Endothelial cell of umbilical vein (primary cell): ENCODE results near the gene DLK1.

Experiments
- CTCF ChIP-seq, 2 donors: IDR thresholded peaks; 1 replicate in 1 of 2; 2 replicates in 1 of 2; pipeline ENCODE4 v1.5.1; 2011; ENCODE audit warnings: low read length in 2 of 2, mild to moderate bottlenecking in 2 of 2, moderate library complexity in 2 of 2, control low read depth in 1 of 2, inconsistent platforms in 1 of 2, low read depth in 1 of 2; ENCODE audit not compliant: insufficient read depth in 1 of 2; ENCODE audit errors: extremely low read depth in 1 of 2
- FOS ChIP-seq: IDR thresholded peaks from 2 replicates; pipeline ENCODE4 v1.6.1; 2011; ENCODE audit warnings: mild to moderate bottlenecking, low read length, moderate library complexity, borderline replicate concordance; ENCODE audit not compliant: insufficient read depth
- GATA2 ChIP-seq: IDR thresholded peaks from 2 replicates; pipeline ENCODE4 v1.7.0; 2011; ENCODE audit warnings: low read depth, mild to moderate bottlenecking, moderate library complexity, mixed read lengths, low read length; ENCODE audit not compliant: insufficient read length, insufficient read depth
- JUN ChIP-seq: IDR thresholded peaks from 2 replicates; pipeline ENCODE4 v1.6.1; 2011; ENCODE audit warnings: borderline replicate concordance, low read depth; ENCODE audit not compliant: insufficient read length, insufficient read depth
- MAX ChIP-seq: IDR thresholded peaks from 2 replicates; pipeline ENCODE4 v1.6.1; 2011; ENCODE audit not compliant: insufficient read depth, insufficient read length
- MYC ChIP-seq: IDR thresholded peaks from one replicate; pipeline ENCODE4 v1.6.1; 2011; ENCODE audit warnings: mild to moderate bottlenecking, low read depth, low read length
- POLR2A ChIP-seq: IDR thresholded peaks from 2 replicates; pipeline ENCODE4 v1.6.1; 2012; ENCODE audit warnings: low read depth, mild to moderate bottlenecking, control low read depth, low read length
- POLR2AphosphoS5 ChIP-seq: IDR thresholded peaks from 2 replicates; pipeline ENCODE4 v1.6.1; 2012; ENCODE audit warnings: low read depth, mild to moderate bottlenecking, control low read depth, low read length, moderate library complexity; ENCODE audit not compliant: insufficient read depth

DNA sequence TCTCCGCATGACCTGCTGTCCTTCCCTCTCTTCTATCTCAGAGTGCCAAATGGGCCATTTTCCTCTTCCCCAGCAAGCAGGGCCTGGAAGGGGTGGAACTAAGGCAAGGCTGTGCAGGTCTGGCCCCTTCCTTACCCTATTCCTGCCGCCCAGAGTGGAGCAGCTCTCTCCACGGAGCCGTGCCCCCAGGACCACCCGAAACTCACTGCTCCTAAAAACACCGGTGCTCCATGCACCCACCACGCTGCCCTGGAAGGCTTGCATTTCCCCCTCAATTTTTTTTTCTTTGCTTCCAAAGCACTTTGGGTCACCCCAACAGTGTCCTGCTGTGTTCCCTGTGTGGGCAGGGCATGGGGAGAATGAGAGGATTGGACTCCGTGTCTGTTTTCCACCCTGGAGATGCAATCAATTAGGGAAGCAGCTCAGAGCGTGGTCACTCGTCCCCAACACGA is 50.7 kb downstream of the DLK1 start:
- no peak for TF ChIP-seq CTCF (IDR thresholded peaks at IDR 0.05; ENCODE audit: extremely low read depth in 1 of 2, insufficient read depth in 1 of 2, low read depth in 1 of 2, low read length in 2 of 2)
- no peak for TF ChIP-seq GATA2
- no peak for TF ChIP-seq POLR2A
- no peak for TF ChIP-seq MYC
- no peak for TF ChIP-seq MAX
- TF ChIP-seq FOS, result no peak
- TF ChIP-seq POLR2AphosphoS5, result no peak
- TF ChIP-seq JUN, result no peak
